Measurements from ENCODE around the gene OSBPL6.

Gene OSBPL6

DNA sequence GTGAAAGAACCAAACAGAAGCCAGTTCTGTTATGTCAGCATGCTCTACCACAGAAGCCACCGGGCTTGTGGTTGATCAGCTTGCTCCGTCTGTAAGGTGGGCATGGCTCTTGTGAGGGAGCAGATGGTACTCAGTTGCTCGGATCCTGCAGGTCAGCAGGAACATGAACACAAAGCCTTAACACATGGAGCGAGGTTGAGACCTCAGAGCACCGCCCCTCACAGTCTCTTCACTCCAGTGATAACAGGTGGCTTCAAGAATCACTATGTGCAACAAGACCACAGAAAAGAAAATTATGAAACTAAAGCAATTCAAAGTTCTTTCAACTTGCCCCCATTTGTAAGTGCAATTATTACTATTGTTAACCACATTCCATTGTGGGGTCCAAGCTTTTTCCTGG, 72.1 kb downstream of the OSBPL6 start:
- Histone ChIP-seq H3K9me3 (ENCODE audit: low read depth, low read length) (no peaks in the 10 kb centered on the region), H3K27ac (no peak overlapping the region), H3K9ac (ENCODE audit: insufficient read length) (no peak overlapping the region), H3K4me3 (no peak overlapping the region), H3K36me3 (ENCODE audit: insufficient read depth, low read length) (no peaks in the 10 kb centered on the region)
- TF ChIP-seq FOXP2 (optimal IDR thresholded peaks at IDR 0.05; ENCODE audit: control extremely low read depth, extremely low read length, insufficient read depth) (no peak), POLR2AphosphoS5 (IDR thresholded peaks at IDR 0.05; ENCODE audit: borderline replicate concordance, low read depth, low read length) (no peak), EZH2 (IDR thresholded peaks at IDR 0.05) (no peak)
- no peak for DNase-seq (ENCODE audit: low read depth, low spot score)

DNA sequence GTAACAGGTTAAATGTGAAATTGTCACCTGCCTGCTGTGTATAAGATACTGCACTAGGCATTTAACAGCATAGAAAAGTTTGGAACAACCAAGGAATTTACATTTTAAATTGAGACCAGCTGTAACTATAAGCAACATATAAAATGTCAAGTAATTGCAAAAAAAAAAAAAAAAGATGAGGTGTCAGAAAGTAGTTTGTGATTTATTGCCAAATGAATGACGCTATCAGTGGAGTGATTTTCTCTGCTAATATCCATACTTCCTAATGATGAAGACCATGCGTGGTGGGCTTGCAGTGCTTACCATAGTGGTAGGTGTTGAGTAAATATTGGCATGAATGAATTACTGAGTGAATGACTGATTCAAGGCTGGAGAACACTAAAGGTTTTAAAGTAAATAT, 73.3 kb downstream of the OSBPL6 start:
- TF ChIP-seq POLR2AphosphoS5 (IDR thresholded peaks at IDR 0.05; ENCODE audit: borderline replicate concordance, low read depth, low read length): no peak
- no peak for TF ChIP-seq EZH2 (IDR thresholded peaks at IDR 0.05)
- TF ChIP-seq FOXP2 (optimal IDR thresholded peaks at IDR 0.05; ENCODE audit: control extremely low read depth, extremely low read length, insufficient read depth): no peak
- Histone ChIP-seq H3K27ac (no peak overlapping the region), H3K9ac (ENCODE audit: insufficient read length) (no peak overlapping the region), H3K4me3 (no peak overlapping the region), H3K36me3 (ENCODE audit: insufficient read depth, low read length) (no peaks in the 10 kb centered on the region), H3K9me3 (ENCODE audit: low read depth, low read length) (no peaks in the 10 kb centered on the region)
- DNase-seq (ENCODE audit: low read depth, low spot score): no peak

DNA sequence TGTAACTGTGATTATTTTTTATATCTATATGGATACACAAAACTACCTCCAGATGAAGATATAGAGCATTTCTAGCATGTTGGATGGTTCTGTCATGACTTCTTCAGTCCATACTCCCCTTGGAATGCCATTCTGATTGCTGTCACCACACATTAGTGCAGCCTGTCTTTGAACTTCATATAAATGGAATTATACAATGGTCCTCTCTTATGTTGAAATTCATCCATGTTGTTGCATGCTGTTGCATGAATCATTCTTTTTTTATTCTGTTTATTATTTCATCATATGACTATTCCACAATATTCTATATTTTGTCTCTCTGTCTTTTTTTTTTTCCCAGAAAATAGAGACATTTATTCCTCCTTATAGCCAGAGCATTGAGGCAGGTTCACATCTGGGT, 74.1 kb downstream of the OSBPL6 start:
- Histone ChIP-seq H3K9me3 (ENCODE audit: low read depth, low read length) (no peaks in the 10 kb centered on the region), H3K27ac (no peak overlapping the region), H3K36me3 (ENCODE audit: insufficient read depth, low read length) (no peaks in the 10 kb centered on the region), H3K4me3 (no peak overlapping the region), H3K9ac (ENCODE audit: insufficient read length) (no peak overlapping the region)
- TF ChIP-seq FOXP2 (optimal IDR thresholded peaks at IDR 0.05; ENCODE audit: control extremely low read depth, extremely low read length, insufficient read depth): no peak
- no peak for TF ChIP-seq EZH2 (IDR thresholded peaks at IDR 0.05)
- no peak for TF ChIP-seq POLR2AphosphoS5 (IDR thresholded peaks at IDR 0.05; ENCODE audit: borderline replicate concordance, low read depth, low read length)
- DNase-seq (ENCODE audit: low read depth, low spot score): no peak

DNA sequence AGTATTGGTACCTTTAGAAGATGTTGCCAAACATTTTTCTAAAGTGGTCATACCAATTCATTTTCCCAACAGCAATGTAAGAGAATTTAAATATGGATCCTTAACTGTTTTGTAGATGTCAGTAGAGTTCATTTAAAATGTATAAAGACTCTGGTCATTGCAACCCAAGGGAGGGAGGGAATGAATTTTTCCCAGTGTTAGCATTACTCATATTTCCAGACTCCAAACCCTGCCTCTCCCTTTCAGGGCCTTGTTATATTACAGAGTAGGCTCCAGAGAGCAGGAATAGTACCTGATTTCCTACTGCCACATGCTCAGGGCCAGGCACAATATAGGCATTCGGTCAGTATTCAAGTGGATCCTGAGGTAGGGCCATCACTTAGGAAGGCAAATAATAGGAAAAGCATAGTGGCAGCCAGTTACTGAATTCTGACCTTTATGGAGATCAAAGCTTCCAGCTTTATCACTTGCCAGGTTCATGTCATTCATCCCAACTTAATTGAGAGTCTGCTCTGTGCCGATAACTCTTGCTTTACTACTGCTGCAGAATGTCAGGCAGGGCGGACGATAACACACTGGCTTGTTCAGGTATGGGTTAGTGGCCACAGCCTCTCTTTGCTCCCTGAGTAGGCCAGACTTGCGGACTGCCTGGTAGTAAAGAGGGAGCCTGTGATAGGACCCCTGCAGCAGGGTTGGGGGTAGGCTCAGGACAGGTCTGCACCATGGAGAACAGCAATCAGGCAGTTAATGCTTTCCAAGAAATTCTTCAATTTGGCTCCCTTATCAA, 75.3 kb downstream of the OSBPL6 start:
- Histone ChIP-seq H3K9me3 (ENCODE audit: low read depth, low read length) (no peaks in the 10 kb centered on the region), H3K4me3 (no peak overlapping the region), H3K9ac (ENCODE audit: insufficient read length) (no peak overlapping the region), H3K27ac (no peak overlapping the region), H3K36me3 (ENCODE audit: insufficient read depth, low read length) (no peaks in the 10 kb centered on the region)
- DNase-seq (ENCODE audit: low read depth, low spot score): no peak
- TF ChIP-seq FOXP2 (optimal IDR thresholded peaks at IDR 0.05; ENCODE audit: control extremely low read depth, extremely low read length, insufficient read depth): no peak

DNA sequence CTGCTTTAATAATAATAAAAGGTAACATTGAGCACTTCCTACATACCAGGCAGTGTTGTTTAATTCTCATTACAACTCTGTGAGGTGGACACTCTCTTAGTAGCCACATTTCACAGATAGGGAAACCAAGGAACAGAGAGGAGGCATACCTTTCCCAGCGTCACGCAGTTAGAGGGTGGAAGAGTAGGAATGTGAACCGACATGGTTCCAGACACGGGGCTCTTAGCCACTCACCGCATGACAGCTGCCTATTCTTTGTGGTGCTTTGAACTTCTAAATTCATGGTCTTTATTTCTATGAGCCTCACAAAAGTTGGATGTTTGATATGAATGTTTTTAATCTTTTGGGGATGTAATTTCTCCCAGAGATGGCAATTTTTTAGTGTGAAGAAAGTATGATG, 76.0 kb downstream of the OSBPL6 start:
- no peaks in the 10 kb centered on the region for H3K36me3 ChIP-seq (ENCODE audit: insufficient read depth, low read length)
- no peak overlapping the region for H3K4me3 ChIP-seq
- no peak for TF ChIP-seq POLR2AphosphoS5 (IDR thresholded peaks at IDR 0.05; ENCODE audit: borderline replicate concordance, low read depth, low read length)
- TF ChIP-seq FOXP2 (optimal IDR thresholded peaks at IDR 0.05; ENCODE audit: control extremely low read depth, extremely low read length, insufficient read depth): no peak
- no peak for TF ChIP-seq EZH2 (IDR thresholded peaks at IDR 0.05)
- H3K9me3 ChIP-seq (ENCODE audit: low read depth, low read length): no peaks in the 10 kb centered on the region
- no peak overlapping the region for H3K9ac ChIP-seq (ENCODE audit: insufficient read length)
- DNase-seq (ENCODE audit: low read depth, low spot score): no peak
- H3K27ac ChIP-seq: no peak overlapping the region

DNA sequence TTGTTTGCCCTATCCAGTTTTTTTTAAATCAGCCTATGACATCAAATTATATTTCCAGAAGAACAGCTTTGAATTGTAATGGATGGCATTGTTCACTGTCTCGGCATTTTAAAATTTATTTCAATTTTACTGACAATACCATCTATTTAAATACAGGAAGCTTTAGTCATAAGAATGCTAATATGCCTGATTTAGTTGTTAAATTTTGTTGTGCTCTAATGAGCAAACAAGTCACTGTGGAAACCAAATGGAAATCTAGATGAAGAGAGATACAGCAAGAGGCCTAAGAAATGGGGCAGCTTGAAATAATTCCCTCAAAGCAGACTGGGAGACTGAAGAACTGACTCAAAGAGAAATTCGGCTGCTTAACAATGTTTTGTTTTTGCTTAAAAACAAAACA, 76.8 kb downstream of the OSBPL6 start:
- H3K36me3 ChIP-seq (ENCODE audit: insufficient read depth, low read length): no peaks in the 10 kb centered on the region
- no peaks in the 10 kb centered on the region for H3K9me3 ChIP-seq (ENCODE audit: low read depth, low read length)
- TF ChIP-seq FOXP2 (optimal IDR thresholded peaks at IDR 0.05; ENCODE audit: control extremely low read depth, extremely low read length, insufficient read depth) (no peak), POLR2AphosphoS5 (IDR thresholded peaks at IDR 0.05; ENCODE audit: borderline replicate concordance, low read depth, low read length) (no peak), EZH2 (IDR thresholded peaks at IDR 0.05) (no peak)
- no peak overlapping the region for H3K4me3 ChIP-seq
- no peak overlapping the region for H3K9ac ChIP-seq (ENCODE audit: insufficient read length)
- DNase-seq (ENCODE audit: low read depth, low spot score): no peak
- H3K27ac ChIP-seq: no peak overlapping the region

DNA sequence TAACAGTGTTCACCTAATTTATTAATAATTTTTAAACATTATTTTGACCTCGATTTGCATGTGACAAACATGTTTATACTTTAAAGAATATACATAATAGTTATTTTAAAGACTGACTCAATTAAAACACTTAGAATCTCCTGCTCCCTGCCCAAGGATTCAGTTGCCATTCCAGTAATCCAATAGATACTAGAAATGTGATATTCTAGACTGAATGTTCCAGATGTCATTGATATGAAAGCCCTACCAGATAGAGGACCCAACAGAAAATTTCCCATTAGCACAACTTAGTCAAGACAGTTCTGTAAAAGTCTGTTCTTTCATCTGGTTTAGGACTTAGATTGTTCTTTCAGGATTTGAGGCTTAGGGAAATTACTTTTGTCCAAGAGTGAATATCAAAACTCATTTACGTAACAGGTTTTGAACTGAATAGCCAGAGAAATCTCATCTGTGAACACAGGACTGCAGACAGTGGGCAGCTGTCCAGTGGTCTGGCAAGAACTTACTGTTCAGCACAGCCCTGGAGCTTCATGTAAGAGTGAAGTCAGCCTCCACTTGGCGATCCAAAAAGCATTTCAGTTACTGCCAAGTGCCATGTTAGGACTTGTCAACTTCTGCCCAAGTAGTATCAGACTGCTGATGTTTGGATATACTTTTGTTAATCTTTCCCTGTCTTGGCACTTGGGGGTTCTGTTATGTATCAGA, 77.5 kb downstream of the OSBPL6 start:
- Histone ChIP-seq H3K36me3 (ENCODE audit: insufficient read depth, low read length) (no peaks in the 10 kb centered on the region), H3K9me3 (ENCODE audit: low read depth, low read length) (no peaks in the 10 kb centered on the region), H3K9ac (ENCODE audit: insufficient read length) (no peak overlapping the region), H3K27ac (no peak overlapping the region), H3K4me3 (no peak overlapping the region)
- TF ChIP-seq FOXP2 (optimal IDR thresholded peaks at IDR 0.05; ENCODE audit: control extremely low read depth, extremely low read length, insufficient read depth) (no peak), POLR2AphosphoS5 (IDR thresholded peaks at IDR 0.05; ENCODE audit: borderline replicate concordance, low read depth, low read length) (no peak), EZH2 (IDR thresholded peaks at IDR 0.05) (no peak)
- DNase-seq (ENCODE audit: low read depth, low spot score): no peak

DNA sequence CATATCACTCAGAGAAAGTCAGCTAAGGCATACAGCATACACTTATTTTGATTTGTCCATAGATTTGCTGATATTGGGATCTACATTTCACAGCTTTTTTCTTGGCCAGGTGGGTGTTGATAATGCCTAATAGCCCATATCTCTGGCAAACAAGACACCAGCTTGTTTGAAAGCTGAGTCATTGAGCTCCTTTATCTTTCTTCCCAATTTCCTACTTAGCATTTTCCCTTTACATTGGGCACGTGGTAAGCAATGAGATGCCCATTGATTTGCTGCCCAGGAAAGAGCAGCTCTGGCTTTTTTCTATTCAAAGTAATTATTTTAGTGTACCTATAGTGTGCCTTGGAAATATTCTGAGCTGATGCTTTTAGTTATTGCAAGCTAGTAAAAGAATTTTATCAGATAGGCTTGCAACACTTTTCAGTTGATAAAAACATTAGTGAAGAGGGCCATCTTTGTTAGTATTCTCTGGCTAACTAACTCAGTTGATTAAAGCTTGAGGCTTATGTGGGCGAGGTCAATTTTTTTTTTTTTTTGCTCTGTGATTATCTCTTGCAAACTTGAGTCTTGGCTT, 79.6 kb downstream of the OSBPL6 start:
- Histone ChIP-seq H3K27ac (no peak overlapping the region), H3K36me3 (ENCODE audit: insufficient read depth, low read length) (no peaks in the 10 kb centered on the region), H3K4me3 (no peak overlapping the region), H3K9me3 (ENCODE audit: low read depth, low read length) (no peaks in the 10 kb centered on the region), H3K9ac (ENCODE audit: insufficient read length) (no peak overlapping the region)
- DNase-seq (ENCODE audit: low read depth, low spot score): no peak
- TF ChIP-seq POLR2AphosphoS5 (IDR thresholded peaks at IDR 0.05; ENCODE audit: borderline replicate concordance, low read depth, low read length): no peak
- TF ChIP-seq EZH2 (IDR thresholded peaks at IDR 0.05): no peak
- TF ChIP-seq FOXP2 (optimal IDR thresholded peaks at IDR 0.05; ENCODE audit: control extremely low read depth, extremely low read length, insufficient read depth): no peak

Data from SK-N-MC (cell line).